Fibroblast of lung (primary cell): Measurements from ENCODE around the gene ANKRD6.

Experiments
- EZH2 ChIP-seq: IDR thresholded peaks from 2 replicates; pipeline ENCODE4 v1.5.1; 2012; ENCODE audit warnings: low read length, control low read depth, mild to moderate bottlenecking; ENCODE audit errors: missing control alignments
- TF ChIP-seq, protein P1 (sequence below), 2 donors: IDR thresholded peaks in 1 of 2; conservative IDR thresholded peaks in 1 of 2; 1 replicate in 1 of 2; 2 replicates in 1 of 2; pipeline ENCODE4 v1.5.1; 2011 to 2012; ENCODE audit warnings: low read length in 2 of 2, control low read depth in 1 of 2, inconsistent platforms in 1 of 2, low read depth in 1 of 2, mild to moderate bottlenecking in 1 of 2

DNA sequence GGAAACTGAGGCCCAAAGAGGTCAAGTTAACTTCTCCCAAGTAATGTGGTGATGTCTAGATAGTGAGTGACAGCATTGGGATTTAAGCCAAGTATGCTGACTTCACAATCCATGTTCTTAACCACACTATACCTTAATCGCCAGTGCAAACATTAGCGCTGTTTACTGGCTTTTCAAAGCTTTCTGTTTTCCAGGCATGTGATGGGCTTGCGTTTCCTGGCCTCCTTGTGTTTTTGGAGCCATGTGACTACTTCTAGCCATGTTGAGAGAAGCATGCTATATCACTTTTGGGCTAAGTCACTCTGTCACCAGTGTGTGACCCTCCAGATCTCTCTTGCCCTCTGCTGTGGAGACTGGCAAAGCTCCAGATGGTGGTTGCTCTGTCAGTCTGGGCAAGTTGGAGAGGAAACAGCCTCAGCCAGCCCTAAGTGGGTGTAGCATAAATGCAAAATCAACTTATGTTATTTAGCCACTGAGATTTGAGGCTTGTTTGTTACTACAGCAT is 76.9 kb downstream of the ANKRD6 start:
- TF ChIP-seq, protein P1, sequence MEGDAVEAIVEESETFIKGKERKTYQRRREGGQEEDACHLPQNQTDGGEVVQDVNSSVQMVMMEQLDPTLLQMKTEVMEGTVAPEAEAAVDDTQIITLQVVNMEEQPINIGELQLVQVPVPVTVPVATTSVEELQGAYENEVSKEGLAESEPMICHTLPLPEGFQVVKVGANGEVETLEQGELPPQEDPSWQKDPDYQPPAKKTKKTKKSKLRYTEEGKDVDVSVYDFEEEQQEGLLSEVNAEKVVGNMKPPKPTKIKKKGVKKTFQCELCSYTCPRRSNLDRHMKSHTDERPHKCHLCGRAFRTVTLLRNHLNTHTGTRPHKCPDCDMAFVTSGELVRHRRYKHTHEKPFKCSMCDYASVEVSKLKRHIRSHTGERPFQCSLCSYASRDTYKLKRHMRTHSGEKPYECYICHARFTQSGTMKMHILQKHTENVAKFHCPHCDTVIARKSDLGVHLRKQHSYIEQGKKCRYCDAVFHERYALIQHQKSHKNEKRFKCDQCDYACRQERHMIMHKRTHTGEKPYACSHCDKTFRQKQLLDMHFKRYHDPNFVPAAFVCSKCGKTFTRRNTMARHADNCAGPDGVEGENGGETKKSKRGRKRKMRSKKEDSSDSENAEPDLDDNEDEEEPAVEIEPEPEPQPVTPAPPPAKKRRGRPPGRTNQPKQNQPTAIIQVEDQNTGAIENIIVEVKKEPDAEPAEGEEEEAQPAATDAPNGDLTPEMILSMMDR (conservative IDR thresholded peaks at IDR 0.05 in 1 of 2, IDR thresholded peaks at IDR 0.05 in 1 of 2; ENCODE audit: low read depth in 1 of 2, low read length in 2 of 2): no peak
- no peak for TF ChIP-seq EZH2
